OCI-LY1 (cell line): ENCODE measurements around the gene LSM14A.
"Not testable (repeated sequence)": the region's sequence is repeated elsewhere in the genome, so short reads cannot be mapped to it uniquely, and the experiment has no call there.

Experiments used
- H2AFZ ChIP-seq: fragments of 200-600 bp; sonication (generic), shearing (Covaris generic); 2 replicates; pipeline ENCODE4 v1.6.0; 2014; ENCODE audit warnings: antibody characterized with exemption, mild to moderate bottlenecking, low read length
- H3F3A ChIP-seq: fragments of 200-600 bp; sonication (generic), shearing (Covaris generic); 2 replicates; pipeline ENCODE4 v1.6.0; 2014; ENCODE audit warnings: mild to moderate bottlenecking, antibody characterized with exemption, low read length, moderate library complexity; ENCODE audit not compliant: insufficient read depth
- H3K27ac ChIP-seq: fragments of 200-600 bp; sonication (generic); 2 replicates; pipeline ENCODE4 v1.5.1; 2014; ENCODE audit warnings: low read length, mixed run types, mild to moderate bottlenecking, low read depth; ENCODE audit not compliant: poor library complexity, severe bottlenecking
- H3K27me3 ChIP-seq: fragments of 200-600 bp; sonication (generic); 2 replicates; pipeline ENCODE4 v1.6.0; 2014; ENCODE audit warnings: antibody characterized with exemption, mild to moderate bottlenecking, low read length, moderate library complexity; ENCODE audit not compliant: insufficient read depth
- H3K36me3 ChIP-seq: fragments of 200-600 bp; sonication (generic); 2 replicates; pipeline ENCODE4 v1.6.1; 2014; ENCODE audit warnings: mild to moderate bottlenecking, antibody characterized with exemption, low read length, moderate library complexity, mixed read lengths; ENCODE audit not compliant: insufficient read depth
- H3K4me1 ChIP-seq: fragments of 200-600 bp; sonication (generic); 2 replicates; pipeline ENCODE4 v1.5.1; 2014; ENCODE audit warnings: mild to moderate bottlenecking, low read length, moderate library complexity; ENCODE audit not compliant: insufficient read depth, severe bottlenecking
- H3K4me2 ChIP-seq: fragments of 200-600 bp; sonication (generic), shearing (Covaris generic); 2 replicates; pipeline ENCODE4 v1.6.1; 2014; ENCODE audit warnings: low read length
- H3K4me3 ChIP-seq: fragments of 200-600 bp; sonication (generic); 2 replicates; pipeline ENCODE4 v1.5.1; 2014; ENCODE audit warnings: low read length, low read depth, mild to moderate bottlenecking, mixed read lengths; ENCODE audit not compliant: poor library complexity, severe bottlenecking
- H3K79me2 ChIP-seq: fragments of 200-600 bp; shearing (Covaris generic); 2 replicates; pipeline ENCODE4 v1.6.1; 2016; ENCODE audit warnings: mixed run types, low read length, mixed read lengths; ENCODE audit not compliant: insufficient read depth
- H3K9ac ChIP-seq: fragments of 200-600 bp; sonication (generic), shearing (Covaris generic); 2 replicates; pipeline ENCODE4 v1.6.1; 2014; ENCODE audit warnings: mild to moderate bottlenecking, low read length, mixed read lengths
- H3K9me2 ChIP-seq: fragments of 200-600 bp; sonication (generic), shearing (Covaris generic); 2 replicates; pipeline ENCODE4 v1.6.1; 2014; ENCODE audit warnings: low read depth, mild to moderate bottlenecking, low read length, mixed read lengths
- H3K9me3 ChIP-seq: fragments of 200-600 bp; shearing (Covaris generic); 2 replicates; pipeline ENCODE4 v1.6.1; 2014; ENCODE audit warnings: low read length, mixed read lengths
- H4K20me1 ChIP-seq: fragments of 200-600 bp; sonication (generic), shearing (Covaris generic); 2 replicates; pipeline ENCODE4 v1.6.0; 2016; ENCODE audit warnings: mild to moderate bottlenecking, low read length; ENCODE audit not compliant: insufficient read depth
- EZH2 ChIP-seq: fragments of 200-600 bp; sonication (generic), shearing (Covaris generic); IDR thresholded peaks from 2 replicates; pipeline ENCODE4 v1.8.0; 2017; ENCODE audit warnings: borderline replicate concordance, mixed run types, mild to moderate bottlenecking, antibody characterized with exemption, low read length, moderate library complexity, mixed read lengths
- TF ChIP-seq, protein P1 (sequence below): fragments of 200-600 bp; sonication (generic), shearing (Covaris generic); IDR thresholded peaks from 2 replicates; pipeline ENCODE4 v1.5.1; 2017; ENCODE audit warnings: mild to moderate bottlenecking, antibody characterized with exemption, low read length, moderate library complexity, mixed read lengths

LSM14A gene

GRCh38 chr19:34215006-34215665 lies 42.8 kb downstream of the LSM14A start:
- TF ChIP-seq, protein P1, sequence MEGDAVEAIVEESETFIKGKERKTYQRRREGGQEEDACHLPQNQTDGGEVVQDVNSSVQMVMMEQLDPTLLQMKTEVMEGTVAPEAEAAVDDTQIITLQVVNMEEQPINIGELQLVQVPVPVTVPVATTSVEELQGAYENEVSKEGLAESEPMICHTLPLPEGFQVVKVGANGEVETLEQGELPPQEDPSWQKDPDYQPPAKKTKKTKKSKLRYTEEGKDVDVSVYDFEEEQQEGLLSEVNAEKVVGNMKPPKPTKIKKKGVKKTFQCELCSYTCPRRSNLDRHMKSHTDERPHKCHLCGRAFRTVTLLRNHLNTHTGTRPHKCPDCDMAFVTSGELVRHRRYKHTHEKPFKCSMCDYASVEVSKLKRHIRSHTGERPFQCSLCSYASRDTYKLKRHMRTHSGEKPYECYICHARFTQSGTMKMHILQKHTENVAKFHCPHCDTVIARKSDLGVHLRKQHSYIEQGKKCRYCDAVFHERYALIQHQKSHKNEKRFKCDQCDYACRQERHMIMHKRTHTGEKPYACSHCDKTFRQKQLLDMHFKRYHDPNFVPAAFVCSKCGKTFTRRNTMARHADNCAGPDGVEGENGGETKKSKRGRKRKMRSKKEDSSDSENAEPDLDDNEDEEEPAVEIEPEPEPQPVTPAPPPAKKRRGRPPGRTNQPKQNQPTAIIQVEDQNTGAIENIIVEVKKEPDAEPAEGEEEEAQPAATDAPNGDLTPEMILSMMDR, result no peak
- no peak for TF ChIP-seq EZH2
- no peak overlapping the region for H3K4me3 ChIP-seq
- no peaks in the 10 kb centered on the region for H3K79me2 ChIP-seq
- H3K9me3 ChIP-seq, result no peaks in the 10 kb centered on the region
- no peak overlapping the region for H3K4me2 ChIP-seq
- H2AFZ ChIP-seq, result no peak overlapping the region
- H3K36me3 ChIP-seq, result peaks cover 65% of the 10 kb centered on the region
- H3K4me1 ChIP-seq, result peaks cover 26% of the 10 kb centered on the region
- no peaks in the 10 kb centered on the region for H3K9me2 ChIP-seq
- H4K20me1 ChIP-seq, result no peaks in the 10 kb centered on the region
- H3K9ac ChIP-seq, result no peak overlapping the region
- H3K27ac ChIP-seq, result no peak overlapping the region
- no peaks in the 10 kb centered on the region for H3F3A ChIP-seq
- no peaks in the 10 kb centered on the region for H3K27me3 ChIP-seq

GRCh38 chr19:34215666-34216038 lies 43.3 kb downstream of the LSM14A start:
- Histone ChIP-seq H3K79me2 (no peaks in the 10 kb centered on the region), H3K27ac (no peak overlapping the region), H4K20me1 (no peaks in the 10 kb centered on the region)

GRCh38 chr19:34216745-34217219 lies 44.5 kb downstream of the LSM14A start:
- H3K79me2 ChIP-seq, H4K20me1 ChIP-seq: not testable (repeated sequence)

More at GRCh38 chr19:34215666-34216038, 43.3 kb downstream of the LSM14A start:
- no peak overlapping the region for H3K4me2 ChIP-seq
- no peak for TF ChIP-seq EZH2
- TF ChIP-seq, protein P1, result no peak
- no peak overlapping the region for H3K9ac ChIP-seq
- no peaks in the 10 kb centered on the region for H3K27me3 ChIP-seq
- no peaks in the 10 kb centered on the region for H3F3A ChIP-seq
- H3K9me2 ChIP-seq, result no peaks in the 10 kb centered on the region
- H3K36me3 ChIP-seq, result peaks cover 65% of the 10 kb centered on the region
- H3K4me1 ChIP-seq, result peaks cover 26% of the 10 kb centered on the region
- no peak overlapping the region for H3K4me3 ChIP-seq
- no peak overlapping the region for H2AFZ ChIP-seq
- no peaks in the 10 kb centered on the region for H3K9me3 ChIP-seq

More at GRCh38 chr19:34216745-34217219, 44.5 kb downstream of the LSM14A start:
- not testable (repeated sequence) for H2AFZ ChIP-seq, H3K9ac ChIP-seq, H3K9me3 ChIP-seq, H3K9me2 ChIP-seq, H3K27me3 ChIP-seq, H3K4me2 ChIP-seq, H3F3A ChIP-seq, H3K4me3 ChIP-seq
- Histone ChIP-seq H3K27ac (peak overlapping the region; percentile 20), H3K36me3 (peaks cover 65% of the 10 kb centered on the region), H3K4me1 (peaks cover 26% of the 10 kb centered on the region)
